OCI-LY3 (cell line): ENCODE measurements around the gene OSER1.

Experiments
- EZH2phosphoT487 ChIP-seq: fragments of 200-600 bp; shearing (Covaris generic); IDR thresholded peaks from 2 replicates; pipeline ENCODE4 v1.6.1; 2018; ENCODE audit warnings: antibody characterized with exemption, mixed run types, low read depth
- TF ChIP-seq, protein P1 (sequence below): fragments of 200-600, 300-600 bp; sonication (generic); IDR thresholded peaks from 2 replicates; pipeline ENCODE4 v1.5.1; 2014; ENCODE audit warnings: antibody characterized with exemption, low read length, low read depth

DNA sequence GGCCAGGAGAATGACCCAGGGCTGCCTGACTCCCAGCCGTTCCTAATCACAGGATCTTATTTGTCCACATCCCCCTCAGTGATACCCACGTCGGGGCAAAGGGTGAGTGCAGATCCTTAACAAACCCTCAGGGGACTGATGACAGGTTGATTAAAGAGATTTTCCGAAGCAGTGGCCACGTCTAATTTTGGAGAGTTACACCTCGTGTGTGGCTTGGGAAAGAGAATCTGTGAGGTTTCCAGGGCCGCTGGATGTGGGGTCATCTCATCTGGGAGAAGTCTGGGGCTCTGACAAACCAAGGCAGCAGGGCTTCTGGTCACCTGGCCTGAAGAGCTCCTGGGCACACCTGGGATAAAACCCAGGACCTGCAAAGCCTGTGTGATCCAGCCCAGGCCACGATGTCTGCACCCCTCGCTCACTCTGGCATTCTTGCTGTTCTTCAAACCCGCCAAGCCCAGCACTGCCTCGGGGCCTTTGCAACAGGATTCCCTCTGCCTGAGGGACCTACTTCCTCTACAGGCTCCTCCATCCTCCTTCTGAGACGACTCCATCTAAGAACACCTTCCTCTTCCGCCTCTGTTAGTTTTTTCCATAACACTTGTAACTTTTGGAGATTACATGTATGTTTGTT is 28.3 kb downstream of the OSER1 start:
- TF ChIP-seq, protein P1, sequence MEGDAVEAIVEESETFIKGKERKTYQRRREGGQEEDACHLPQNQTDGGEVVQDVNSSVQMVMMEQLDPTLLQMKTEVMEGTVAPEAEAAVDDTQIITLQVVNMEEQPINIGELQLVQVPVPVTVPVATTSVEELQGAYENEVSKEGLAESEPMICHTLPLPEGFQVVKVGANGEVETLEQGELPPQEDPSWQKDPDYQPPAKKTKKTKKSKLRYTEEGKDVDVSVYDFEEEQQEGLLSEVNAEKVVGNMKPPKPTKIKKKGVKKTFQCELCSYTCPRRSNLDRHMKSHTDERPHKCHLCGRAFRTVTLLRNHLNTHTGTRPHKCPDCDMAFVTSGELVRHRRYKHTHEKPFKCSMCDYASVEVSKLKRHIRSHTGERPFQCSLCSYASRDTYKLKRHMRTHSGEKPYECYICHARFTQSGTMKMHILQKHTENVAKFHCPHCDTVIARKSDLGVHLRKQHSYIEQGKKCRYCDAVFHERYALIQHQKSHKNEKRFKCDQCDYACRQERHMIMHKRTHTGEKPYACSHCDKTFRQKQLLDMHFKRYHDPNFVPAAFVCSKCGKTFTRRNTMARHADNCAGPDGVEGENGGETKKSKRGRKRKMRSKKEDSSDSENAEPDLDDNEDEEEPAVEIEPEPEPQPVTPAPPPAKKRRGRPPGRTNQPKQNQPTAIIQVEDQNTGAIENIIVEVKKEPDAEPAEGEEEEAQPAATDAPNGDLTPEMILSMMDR, result no peak
- no peak for TF ChIP-seq EZH2phosphoT487
